NT2/D1 (cell line): ENCODE measurements around the gene ITSN2.

Experiments used
- SUZ12 ChIP-seq: IDR thresholded peaks from 2 replicates; pipeline ENCODE4 v1.6.1; 2011; ENCODE audit not compliant: insufficient read length, insufficient read depth; ENCODE audit errors: extremely low read depth
- YY1 ChIP-seq: IDR thresholded peaks from 2 replicates; pipeline ENCODE4 v1.6.1; 2011; ENCODE audit not compliant: insufficient read length, insufficient read depth
- ZNF274 ChIP-seq: IDR thresholded peaks from 2 replicates; pipeline ENCODE4 v1.6.1; 2011; ENCODE audit warnings: mild to moderate bottlenecking, low read depth, low read length

DNA sequence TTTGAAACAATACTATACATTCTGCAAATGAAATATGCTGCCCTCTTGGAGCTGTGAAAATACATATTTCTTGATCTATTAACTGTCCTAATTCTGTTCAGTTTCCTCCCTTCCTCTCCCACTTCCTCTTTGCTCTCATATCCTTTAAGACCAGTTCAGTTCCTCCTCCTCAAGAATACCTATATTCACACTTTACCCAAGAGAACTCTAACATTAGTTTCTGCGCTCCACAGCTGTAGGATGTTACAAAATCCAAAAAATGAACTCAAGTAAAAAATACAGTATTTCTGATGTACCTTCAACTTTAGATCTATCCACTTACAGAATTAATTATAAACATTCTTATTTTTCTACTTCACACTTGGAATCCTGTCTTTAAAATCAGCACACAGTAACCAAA, 5.4 kb downstream of the ITSN2 start:
- TF ChIP-seq ZNF274 (no peak), YY1 (no peak), SUZ12 (no peak)
